ENCODE data around the gene MLXIP.
A peak's percentile ranks its signal among the peaks of the same experiment; 100 is the strongest.
"Not testable (repeated sequence)": the region's sequence is repeated elsewhere in the genome, so short reads cannot be mapped to it uniquely, and the experiment has no call there.

MLXIP gene

GRCh38 chr12:122052285-122052684 is 26.3 kb upstream of the MLXIP start:
- no peak for DNase-seq (ENCODE audit: low read depth in 2 of 2)

- no peak for DNase-seq (ENCODE audit: low read depth in 2 of 2)
Observed at GRCh38 chr12:122054842-122055520, 23.6 kb upstream of the MLXIP start.

GRCh38 chr12:122056406-122056805 is 22.1 kb upstream of the MLXIP start:
- not testable (repeated sequence) for DNase-seq (ENCODE audit: low read depth in 2 of 2)

GRCh38 chr12:122057007-122057735 is 21.4 kb upstream of the MLXIP start:
- no peak for DNase-seq (ENCODE audit: low read depth in 2 of 2)

- no peak for DNase-seq (ENCODE audit: low read depth in 2 of 2)
Observed at GRCh38 chr12:122057769-122058168, 20.8 kb upstream of the MLXIP start.

GRCh38 chr12:122058549-122059149 is 19.9 kb upstream of the MLXIP start:
- DNase-seq (ENCODE audit: low read depth in 2 of 2): no peak

- no peak for DNase-seq (ENCODE audit: low read depth in 2 of 2)
Observed at GRCh38 chr12:122059203-122059960, 19.2 kb upstream of the MLXIP start.

- no peak for DNase-seq (ENCODE audit: low read depth in 2 of 2)
Observed at GRCh38 chr12:122060081-122060501, 18.5 kb upstream of the MLXIP start.

GRCh38 chr12:122061253-122061652 is 17.3 kb upstream of the MLXIP start:
- DNase-seq (ENCODE audit: low read depth in 2 of 2): no peak

- DNase-seq (ENCODE audit: low read depth in 2 of 2): no peak
Observed at GRCh38 chr12:122062832-122063693, 15.5 kb upstream of the MLXIP start.

GRCh38 chr12:122063694-122064024 is 14.9 kb upstream of the MLXIP start:
- DNase-seq (ENCODE audit: low read depth in 2 of 2): no peak

- peak in 1 of 2 donors; percentile 42 for DNase-seq (ENCODE audit: low read depth in 2 of 2)
Observed at GRCh38 chr12:122064025-122064777, 14.4 kb upstream of the MLXIP start.

- DNase-seq (ENCODE audit: low read depth in 2 of 2): no peak
Observed at GRCh38 chr12:122064780-122065588, 13.6 kb upstream of the MLXIP start.

GRCh38 chr12:122067548-122067947 is 11.0 kb upstream of the MLXIP start:
- no peak for DNase-seq (ENCODE audit: low read depth in 2 of 2)

GRCh38 chr12:122067966-122068365 is 10.6 kb upstream of the MLXIP start:
- DNase-seq (ENCODE audit: low read depth in 2 of 2): no peak

- DNase-seq (ENCODE audit: low read depth in 2 of 2): no peak
Observed at GRCh38 chr12:122072031-122072970, 6.3 kb upstream of the MLXIP start.

GRCh38 chr12:122073815-122074214 is 4.7 kb upstream of the MLXIP start:
- DNase-seq (ENCODE audit: low read depth in 2 of 2): no peak

- DNase-seq (ENCODE audit: low read depth in 2 of 2): no peak
Observed at GRCh38 chr12:122076743-122077495, 1.6 kb upstream of the MLXIP start.

Measured in stimulated activated CD8-positive, alpha-beta memory T cell treated with anti-CD3 and anti-CD28 coated beads, Interleukin-15, amount 100 ng/mL, for 48 hours (primary cell).